PFSK-1 (cell line): Measurements from ENCODE around the gene MINK1.

Experiments
- FOXP2 ChIP-seq: optimal IDR thresholded peaks from 2 replicates; pipeline ENCODE3; 2011; ENCODE audit warnings: borderline replicate concordance, control low read depth, inconsistent platforms; ENCODE audit not compliant: insufficient read depth; ENCODE audit errors: extremely low read length, extremely low read depth
- POLR2AphosphoS5 ChIP-seq: IDR thresholded peaks from 2 replicates; pipeline ENCODE4 v1.6.1; 2012; ENCODE audit warnings: low read depth, mild to moderate bottlenecking, control low read depth, low read length, moderate library complexity
- REST ChIP-seq, 2 experiments: IDR thresholded peaks; 2 replicates each; pipeline versions ENCODE4 v1.6.1 to v1.8.0; 2011 to 2012; ENCODE audit warnings: low read depth in 2 of 2, low read length in 2 of 2, control low read depth in 1 of 2, inconsistent platforms in 1 of 2, mild to moderate bottlenecking in 1 of 2, moderate library complexity in 1 of 2; ENCODE audit not compliant: insufficient read depth in 1 of 2
- SIN3A ChIP-seq: IDR thresholded peaks from 2 replicates; pipeline ENCODE4 v1.6.1; 2012; ENCODE audit warnings: mild to moderate bottlenecking, low read length, moderate library complexity, borderline replicate concordance; ENCODE audit not compliant: insufficient read depth
- TAF1 ChIP-seq: IDR thresholded peaks from 2 replicates; pipeline ENCODE4 v1.6.1; 2012; ENCODE audit warnings: low read length, control low read depth, borderline replicate concordance; ENCODE audit not compliant: insufficient read depth

Gene MINK1

GRCh38 chr17:4940555-4941318, 107.6 kb downstream of the MINK1 start:
- TF ChIP-seq TAF1 = no peak; the same call in 1 of the 2 replicates
- peak; percentile 49 for TF ChIP-seq POLR2AphosphoS5
- peak in 1 of 2 experiments; percentile 24; a peak in 1 of 4 replicates for TF ChIP-seq REST (IDR thresholded peaks at IDR 0.05; ENCODE audit: insufficient read depth in 1 of 2, low read depth in 2 of 2, low read length in 2 of 2)

DNA sequence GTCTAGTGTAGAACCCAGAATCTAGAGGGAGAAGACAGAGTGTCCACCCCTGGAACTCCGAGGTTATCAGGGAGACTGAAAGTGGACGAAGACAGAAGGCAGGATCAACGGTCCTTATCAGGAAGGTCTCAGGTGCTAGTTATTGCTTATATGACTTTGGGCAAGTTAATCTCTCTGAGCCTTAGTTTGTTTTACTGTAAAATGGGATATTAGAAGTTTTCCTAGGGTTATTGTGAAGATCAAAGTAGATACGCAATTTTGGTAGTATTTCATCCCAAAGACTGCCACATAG, 108.1 kb downstream of the MINK1 start:
- no peak for TF ChIP-seq POLR2AphosphoS5
- no peak for TF ChIP-seq REST (IDR thresholded peaks at IDR 0.05; ENCODE audit: insufficient read depth in 1 of 2, low read depth in 2 of 2, low read length in 2 of 2)
- no peak for TF ChIP-seq TAF1
- no peak for TF ChIP-seq SIN3A
- no peak for TF ChIP-seq FOXP2

- no peak for TF ChIP-seq FOXP2
- TF ChIP-seq POLR2AphosphoS5 = no peak; the same call in 1 of the 2 replicates
- no peak for TF ChIP-seq SIN3A
- no peak for TF ChIP-seq REST (IDR thresholded peaks at IDR 0.05; ENCODE audit: insufficient read depth in 1 of 2, low read depth in 2 of 2, low read length in 2 of 2)
Observed at GRCh38 chr17:4942760-4943508, 109.8 kb downstream of the MINK1 start.

DNA sequence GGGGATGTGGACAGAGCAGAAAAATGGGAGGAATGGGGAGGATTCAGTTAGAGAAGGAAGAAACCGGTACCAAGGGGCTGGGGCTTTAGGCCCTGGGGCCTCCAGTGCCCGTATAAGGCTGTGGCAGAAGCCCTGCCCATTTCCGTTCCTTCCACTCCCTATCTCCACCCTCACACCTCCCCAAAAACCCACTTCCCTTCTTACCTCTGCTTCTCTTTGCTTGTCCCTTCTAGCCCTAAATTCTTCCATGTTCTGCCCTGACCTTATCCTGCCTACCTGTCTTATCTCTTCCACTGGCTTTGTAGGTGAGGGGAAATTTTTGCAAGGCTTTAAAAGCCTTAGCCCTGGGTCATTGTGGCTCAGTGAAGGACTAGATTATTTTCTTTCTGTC, 111.0 kb downstream of the MINK1 start:
- no peak for TF ChIP-seq FOXP2
- no peak for TF ChIP-seq REST (IDR thresholded peaks at IDR 0.05; ENCODE audit: insufficient read depth in 1 of 2, low read depth in 2 of 2, low read length in 2 of 2)
- peak; percentile 61 for TF ChIP-seq POLR2AphosphoS5
- no peak for TF ChIP-seq TAF1
